ENCODE measurements around the gene TMEM150B. TPM values are rescaled to one million over a fixed set of nuclear protein-coding genes. Genes with fewer than 3 reads are reported as not detected.

The TMEM150B gene
- total RNA-seq, 6 experiments from 2014 or later: 1.1 to 5.6 (median 2.2) TPM

DNA sequence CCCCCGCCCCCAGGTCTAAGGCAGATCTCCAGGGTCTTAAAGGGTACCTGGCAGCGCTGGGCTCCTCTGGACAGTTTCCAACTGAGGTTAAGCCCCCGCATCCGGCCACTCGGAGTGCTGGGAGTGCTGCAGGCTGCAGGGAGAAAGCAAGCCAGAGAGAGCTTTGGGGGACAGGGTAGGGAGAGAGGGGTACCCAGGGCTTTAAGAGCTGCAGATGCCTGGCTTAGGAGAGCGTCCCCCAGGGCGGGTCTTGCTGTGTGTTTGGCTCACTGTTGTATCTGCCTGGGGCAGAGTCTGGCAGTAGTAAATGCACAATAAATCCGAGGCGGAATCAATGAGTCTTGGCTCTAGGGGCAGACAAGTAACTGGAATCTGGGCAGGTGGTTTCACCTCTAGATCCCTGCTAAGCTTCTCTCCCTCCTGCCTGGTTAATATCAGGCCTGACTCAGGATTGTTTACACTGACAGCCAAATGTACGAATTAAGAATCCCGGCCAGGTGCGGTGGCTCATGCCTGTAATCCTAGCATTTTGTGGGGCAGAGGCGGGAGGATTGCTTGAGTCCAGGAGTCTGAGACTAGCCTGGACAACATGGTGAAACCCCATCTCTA is 30.2 kb upstream of the TMEM150B start:
- peaks cover 0 to 6% (median 0%) of the 10 kb centered on the region in 4 donors for H3K4me1 ChIP-seq
- ATAC-seq (no peak), DNase-seq (no peak)
- no peaks in the 10 kb centered on the region for H3K9me3 ChIP-seq
- H3K36me3 ChIP-seq: no peaks in the 10 kb centered on the region
- H3K27ac ChIP-seq: no peak overlapping the region
- 33% methylated on average over 8 of the region's 13 CpGs for whole genome bisulfite sequencing (ENCODE audit: insufficient coverage, low coverage, low lambda C conversion rate, missing lambda C conversion rate)
- H3K4me3 ChIP-seq: no peak overlapping the region
- peaks cover 0 to 11% of the 10 kb centered on the region in 2 donors for H3K27me3 ChIP-seq
- TF ChIP-seq, protein P1, sequence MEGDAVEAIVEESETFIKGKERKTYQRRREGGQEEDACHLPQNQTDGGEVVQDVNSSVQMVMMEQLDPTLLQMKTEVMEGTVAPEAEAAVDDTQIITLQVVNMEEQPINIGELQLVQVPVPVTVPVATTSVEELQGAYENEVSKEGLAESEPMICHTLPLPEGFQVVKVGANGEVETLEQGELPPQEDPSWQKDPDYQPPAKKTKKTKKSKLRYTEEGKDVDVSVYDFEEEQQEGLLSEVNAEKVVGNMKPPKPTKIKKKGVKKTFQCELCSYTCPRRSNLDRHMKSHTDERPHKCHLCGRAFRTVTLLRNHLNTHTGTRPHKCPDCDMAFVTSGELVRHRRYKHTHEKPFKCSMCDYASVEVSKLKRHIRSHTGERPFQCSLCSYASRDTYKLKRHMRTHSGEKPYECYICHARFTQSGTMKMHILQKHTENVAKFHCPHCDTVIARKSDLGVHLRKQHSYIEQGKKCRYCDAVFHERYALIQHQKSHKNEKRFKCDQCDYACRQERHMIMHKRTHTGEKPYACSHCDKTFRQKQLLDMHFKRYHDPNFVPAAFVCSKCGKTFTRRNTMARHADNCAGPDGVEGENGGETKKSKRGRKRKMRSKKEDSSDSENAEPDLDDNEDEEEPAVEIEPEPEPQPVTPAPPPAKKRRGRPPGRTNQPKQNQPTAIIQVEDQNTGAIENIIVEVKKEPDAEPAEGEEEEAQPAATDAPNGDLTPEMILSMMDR (IDR thresholded peaks at IDR 0.05): no peak
- TF ChIP-seq POLR2A (IDR thresholded peaks at IDR 0.05): no peak
- intact Hi-C loops (cut with DNase I): no loop called here

GRCh38 chr19:55354698-55355212 is 29.6 kb upstream of the TMEM150B start, which contains the start of gene COX6B2:
COX6B2 (minus strand) TSS chr19:55354719; CDS start chr19:55354521, 198 bp downstream.
- Histone ChIP-seq H3K27ac (no peak within 1 kb of the TSS), H3K9me3 (no peaks in the 10 kb centered on the region), H3K36me3 (no peaks in the 10 kb centered on the region), H3K4me1 (peaks cover 0 to 6% (median 0%) of the 10 kb centered on the region in 4 donors), H3K4me3 (peak within 1 kb of the TSS; percentile 1 to 36 (median 4)), H3K27me3 (peaks cover 0 to 11% of the 10 kb centered on the region in 2 donors)
- intact Hi-C loops (cut with DNase I): no loop called here
- ATAC-seq (no peak), DNase-seq (peak in 1 of 3 donors; percentile 21)
- 0% methylated on average over 2 of the region's 43 CpGs for WGBS (ENCODE audit: insufficient coverage, low coverage, low lambda C conversion rate, missing lambda C conversion rate)
- TF ChIP-seq, protein P1 (IDR thresholded peaks at IDR 0.05): no peak
- no peak for TF ChIP-seq POLR2A (IDR thresholded peaks at IDR 0.05)

- Histone ChIP-seq H3K4me3 (peak overlapping the region; percentile 1 to 36 (median 4)), H3K4me1 (peaks cover 0 to 6% (median 0%) of the 10 kb centered on the region in 4 donors), H3K27ac (no peak overlapping the region), H3K9me3 (no peaks in the 10 kb centered on the region), H3K36me3 (no peaks in the 10 kb centered on the region), H3K27me3 (peaks cover 0 to 11% of the 10 kb centered on the region in 2 donors)
- intact Hi-C loops (cut with DNase I): no loop called here
- TF ChIP-seq, protein P1 (IDR thresholded peaks at IDR 0.05): no peak
- no peak for TF ChIP-seq POLR2A (IDR thresholded peaks at IDR 0.05)
- WGBS (ENCODE audit: insufficient coverage, low coverage, low lambda C conversion rate, missing lambda C conversion rate): 5% methylated on average over 17 of the region's 72 CpGs
- DNase-seq (peak in 2 of 3 donors; percentile 67 to 76), ATAC-seq (peak; percentile 73 to 91 (median 87))
Observed at GRCh38 chr19:55353803-55354697, 28.9 kb upstream of the TMEM150B start.

GRCh38 chr19:55353356-55353802 is 28.2 kb upstream of the TMEM150B start:
- ATAC-seq (no peak), DNase-seq (no peak)
- H3K36me3 ChIP-seq: no peaks in the 10 kb centered on the region
- intact Hi-C loops (cut with DNase I): no loop called here
- peaks cover 0 to 11% of the 10 kb centered on the region in 2 donors for H3K27me3 ChIP-seq
- H3K27ac ChIP-seq: no peak overlapping the region
- H3K9me3 ChIP-seq: no peaks in the 10 kb centered on the region
- no peak for TF ChIP-seq POLR2A (IDR thresholded peaks at IDR 0.05)
- TF ChIP-seq, protein P1 (IDR thresholded peaks at IDR 0.05): no peak
- peak overlapping the region; percentile 1 to 36 (median 4) for H3K4me3 ChIP-seq
- H3K4me1 ChIP-seq: peaks cover 0 to 6% (median 0%) of the 10 kb centered on the region in 4 donors
- WGBS (ENCODE audit: insufficient coverage, low coverage, low lambda C conversion rate, missing lambda C conversion rate): 3% methylated on average over 17 of the region's 24 CpGs
